Measurements from ENCODE around the gene GATA6.

Gene GATA6

DNA sequence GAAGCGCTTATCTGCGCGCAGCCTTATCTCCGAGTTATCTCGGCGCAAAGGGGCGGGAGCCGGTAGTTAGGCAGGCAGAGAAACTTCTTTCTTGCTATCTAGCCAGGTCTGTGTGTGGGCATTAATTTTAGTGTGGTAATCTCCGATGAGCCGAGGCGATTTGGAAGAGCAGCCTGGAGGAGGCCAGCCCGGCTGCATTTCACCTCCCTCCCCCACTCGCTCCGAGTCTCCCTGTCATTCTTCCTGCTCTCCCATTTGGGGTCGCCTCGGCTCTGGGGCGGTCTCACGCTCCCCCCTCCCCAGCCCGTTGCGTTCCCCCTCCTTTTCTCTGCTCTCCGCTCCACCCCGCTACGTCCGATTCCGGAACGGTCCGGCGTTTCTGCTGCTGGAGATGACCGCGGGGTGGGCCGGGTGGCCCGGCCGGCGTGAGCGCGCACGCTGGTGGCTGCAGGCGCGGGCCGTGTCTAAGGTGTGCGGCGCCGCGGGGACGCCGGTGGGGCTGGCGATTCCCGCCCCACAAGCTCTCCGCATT lies 566 bp downstream of the GATA6 start:
- TF ChIP-seq, protein P1, sequence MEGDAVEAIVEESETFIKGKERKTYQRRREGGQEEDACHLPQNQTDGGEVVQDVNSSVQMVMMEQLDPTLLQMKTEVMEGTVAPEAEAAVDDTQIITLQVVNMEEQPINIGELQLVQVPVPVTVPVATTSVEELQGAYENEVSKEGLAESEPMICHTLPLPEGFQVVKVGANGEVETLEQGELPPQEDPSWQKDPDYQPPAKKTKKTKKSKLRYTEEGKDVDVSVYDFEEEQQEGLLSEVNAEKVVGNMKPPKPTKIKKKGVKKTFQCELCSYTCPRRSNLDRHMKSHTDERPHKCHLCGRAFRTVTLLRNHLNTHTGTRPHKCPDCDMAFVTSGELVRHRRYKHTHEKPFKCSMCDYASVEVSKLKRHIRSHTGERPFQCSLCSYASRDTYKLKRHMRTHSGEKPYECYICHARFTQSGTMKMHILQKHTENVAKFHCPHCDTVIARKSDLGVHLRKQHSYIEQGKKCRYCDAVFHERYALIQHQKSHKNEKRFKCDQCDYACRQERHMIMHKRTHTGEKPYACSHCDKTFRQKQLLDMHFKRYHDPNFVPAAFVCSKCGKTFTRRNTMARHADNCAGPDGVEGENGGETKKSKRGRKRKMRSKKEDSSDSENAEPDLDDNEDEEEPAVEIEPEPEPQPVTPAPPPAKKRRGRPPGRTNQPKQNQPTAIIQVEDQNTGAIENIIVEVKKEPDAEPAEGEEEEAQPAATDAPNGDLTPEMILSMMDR (IDR thresholded peaks at IDR 0.05; ENCODE audit: extremely low read depth, insufficient read depth, missing control alignments), result no peak
- DNase-seq (ENCODE audit: low spot score), result peak; percentile 58
- in situ Hi-C loops (cut with MboI; ENCODE audit: low pct_unique_long_range_greater_than_20kb, low sequenced_read_pairs, unreplicated experiment), result no loop called here

DNA sequence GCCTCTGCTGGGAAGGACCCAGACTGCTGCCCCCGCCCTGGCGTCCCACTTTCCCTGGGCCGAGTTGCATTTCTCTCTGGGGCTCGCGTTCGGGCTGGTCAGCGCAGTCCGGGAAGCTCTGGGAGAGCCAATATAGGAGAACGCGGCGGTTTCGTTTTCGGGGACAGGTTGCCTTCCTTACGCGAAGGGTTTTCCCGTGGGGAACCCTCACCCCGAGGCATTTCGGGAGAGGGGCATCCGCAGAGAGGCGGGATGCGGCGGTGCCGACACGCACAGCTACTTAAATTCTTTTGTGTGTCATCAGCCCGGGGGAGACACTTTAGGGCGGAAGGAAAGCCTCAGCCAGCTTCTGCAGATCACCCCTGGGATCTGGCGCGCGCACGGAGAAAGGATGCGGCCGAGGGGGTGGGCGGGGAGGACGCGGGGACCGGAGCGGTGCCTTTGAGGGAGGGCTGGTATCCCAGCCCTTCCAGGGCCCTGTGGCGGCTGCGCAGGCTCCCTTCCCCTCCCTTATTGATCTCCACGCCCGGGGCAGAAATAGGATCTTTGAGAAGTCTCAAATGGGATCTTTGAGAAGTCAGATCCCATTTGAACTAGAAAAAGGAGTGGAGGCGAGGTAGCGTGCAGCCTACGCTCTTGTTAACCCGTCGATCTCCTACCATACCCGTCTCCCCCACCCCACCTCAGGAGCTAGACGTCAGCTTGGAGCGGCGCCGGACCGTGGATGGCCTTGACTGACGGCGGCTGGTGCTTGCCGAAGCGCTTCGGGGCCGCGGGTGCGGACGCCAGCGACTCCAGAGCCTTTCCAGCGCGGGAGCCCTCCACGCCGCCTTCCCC lies 1.2 kb downstream of the GATA6 start:
- in situ Hi-C loops (cut with MboI; ENCODE audit: low pct_unique_long_range_greater_than_20kb, low sequenced_read_pairs, unreplicated experiment), result no loop called here
- peak; percentile 43 for DNase-seq (ENCODE audit: low spot score)
- TF ChIP-seq, protein P1 (IDR thresholded peaks at IDR 0.05; ENCODE audit: extremely low read depth, insufficient read depth, missing control alignments), result no peak

DNA sequence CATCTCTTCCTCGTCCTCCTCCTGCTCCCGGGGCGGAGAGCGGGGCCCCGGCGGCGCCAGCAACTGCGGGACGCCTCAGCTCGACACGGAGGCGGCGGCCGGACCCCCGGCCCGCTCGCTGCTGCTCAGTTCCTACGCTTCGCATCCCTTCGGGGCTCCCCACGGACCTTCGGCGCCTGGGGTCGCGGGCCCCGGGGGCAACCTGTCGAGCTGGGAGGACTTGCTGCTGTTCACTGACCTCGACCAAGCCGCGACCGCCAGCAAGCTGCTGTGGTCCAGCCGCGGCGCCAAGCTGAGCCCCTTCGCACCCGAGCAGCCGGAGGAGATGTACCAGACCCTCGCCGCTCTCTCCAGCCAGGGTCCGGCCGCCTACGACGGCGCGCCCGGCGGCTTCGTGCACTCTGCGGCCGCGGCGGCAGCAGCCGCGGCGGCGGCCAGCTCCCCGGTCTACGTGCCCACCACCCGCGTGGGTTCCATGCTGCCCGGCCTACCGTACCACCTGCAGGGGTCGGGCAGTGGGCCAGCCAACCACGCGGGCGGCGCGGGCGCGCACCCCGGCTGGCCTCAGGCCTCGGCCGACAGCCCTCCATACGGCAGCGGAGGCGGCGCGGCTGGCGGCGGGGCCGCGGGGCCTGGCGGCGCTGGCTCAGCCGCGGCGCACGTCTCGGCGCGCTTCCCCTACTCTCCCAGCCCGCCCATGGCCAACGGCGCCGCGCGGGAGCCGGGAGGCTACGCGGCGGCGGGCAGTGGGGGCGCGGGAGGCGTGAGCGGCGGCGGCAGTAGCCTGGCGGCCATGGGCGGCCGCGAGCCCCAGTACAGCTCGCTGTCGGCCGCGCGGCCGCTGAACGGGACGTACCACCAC lies 2.1 kb downstream of the GATA6 start:
- no peak for DNase-seq (ENCODE audit: low spot score)
- TF ChIP-seq, protein P1 (IDR thresholded peaks at IDR 0.05; ENCODE audit: extremely low read depth, insufficient read depth, missing control alignments), result no peak
- in situ Hi-C loops (cut with MboI; ENCODE audit: low pct_unique_long_range_greater_than_20kb, low sequenced_read_pairs, unreplicated experiment), result no loop called here

DNA sequence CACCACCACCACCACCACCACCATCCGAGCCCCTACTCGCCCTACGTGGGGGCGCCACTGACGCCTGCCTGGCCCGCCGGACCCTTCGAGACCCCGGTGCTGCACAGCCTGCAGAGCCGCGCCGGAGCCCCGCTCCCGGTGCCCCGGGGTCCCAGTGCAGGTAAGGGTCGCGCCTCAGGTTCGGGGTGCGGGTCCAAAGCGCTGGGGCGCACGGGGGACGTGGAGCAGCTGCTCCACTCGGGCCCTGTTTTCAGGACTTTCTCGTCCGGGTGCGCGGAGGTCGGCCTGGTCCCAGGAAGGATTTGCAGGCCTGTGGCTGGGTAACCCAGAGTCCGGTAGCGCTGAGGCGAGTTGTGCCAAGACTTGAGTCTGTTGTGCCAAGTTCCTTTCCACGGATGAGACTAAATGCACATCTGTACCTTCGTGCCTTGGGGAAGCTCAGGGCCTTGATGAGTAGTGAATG lies 2.8 kb downstream of the GATA6 start:
- TF ChIP-seq, protein P1 (IDR thresholded peaks at IDR 0.05; ENCODE audit: extremely low read depth, insufficient read depth, missing control alignments), result no peak
- in situ Hi-C loops (cut with MboI; ENCODE audit: low pct_unique_long_range_greater_than_20kb, low sequenced_read_pairs, unreplicated experiment), result no loop called here
- no peak for DNase-seq (ENCODE audit: low spot score)

DNA sequence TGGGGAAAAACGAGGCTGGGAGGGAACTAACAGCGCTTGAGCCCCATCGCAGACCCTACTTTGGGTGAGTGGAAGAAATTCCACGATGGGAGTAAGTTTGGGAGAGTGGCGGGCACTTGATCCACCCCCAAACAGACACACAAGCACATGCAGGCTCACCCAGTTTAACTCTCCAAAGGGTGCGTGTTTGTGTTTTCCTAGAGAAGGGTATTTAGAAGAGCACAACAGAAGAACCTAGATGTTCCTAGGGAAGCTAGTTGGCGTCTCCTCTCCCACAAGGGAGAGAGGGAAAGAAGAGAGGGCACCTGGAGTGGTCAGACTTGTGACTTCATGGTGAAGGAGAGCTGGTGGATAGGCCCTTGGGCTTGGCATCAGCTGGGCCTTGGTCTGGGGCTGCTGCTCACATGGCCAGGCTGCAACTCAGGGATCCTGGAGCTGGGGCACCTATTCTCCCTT lies 3.2 kb downstream of the GATA6 start:
- DNase-seq (ENCODE audit: low spot score), result no peak
- in situ Hi-C loops (cut with MboI; ENCODE audit: low pct_unique_long_range_greater_than_20kb, low sequenced_read_pairs, unreplicated experiment), result no loop called here
- TF ChIP-seq, protein P1 (IDR thresholded peaks at IDR 0.05; ENCODE audit: extremely low read depth, insufficient read depth, missing control alignments), result no peak

DNA sequence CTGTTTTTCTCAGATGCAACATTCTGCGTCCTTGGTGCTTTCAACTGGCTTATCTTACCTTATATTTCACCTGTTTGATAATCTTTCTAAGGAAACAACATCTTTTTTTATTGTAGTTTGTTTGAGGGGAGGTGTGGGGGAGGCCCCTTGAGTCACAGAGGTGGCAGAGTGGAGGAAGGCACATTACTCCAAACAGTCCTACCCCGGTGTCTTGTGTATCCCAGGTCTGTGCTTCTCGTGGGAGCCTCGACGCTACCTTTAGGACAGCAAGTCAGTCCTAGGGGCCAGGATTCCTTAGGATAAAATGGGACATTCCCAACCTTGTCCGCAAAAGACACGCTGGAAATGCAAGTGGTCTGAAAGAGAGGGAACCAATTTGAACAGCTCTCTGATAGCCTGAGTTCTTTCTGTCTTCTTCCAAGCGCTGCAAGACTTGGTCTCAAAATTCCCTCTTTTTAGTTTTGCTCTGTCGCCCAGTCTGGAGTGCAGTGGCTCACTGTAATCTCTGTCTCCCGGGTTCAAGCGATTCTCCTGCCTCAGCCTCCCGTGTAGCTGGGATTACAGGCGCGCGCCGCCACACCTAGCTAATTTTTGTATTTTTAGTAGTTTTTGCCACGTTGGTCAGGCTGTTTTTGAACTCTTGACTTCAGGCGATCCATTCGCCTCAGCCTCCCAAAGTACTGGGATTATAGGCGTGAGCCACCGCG lies 4.0 kb downstream of the GATA6 start:
- TF ChIP-seq, protein P1 (IDR thresholded peaks at IDR 0.05; ENCODE audit: extremely low read depth, insufficient read depth, missing control alignments), result no peak
- DNase-seq (ENCODE audit: low spot score), result no peak
- in situ Hi-C loops (cut with MboI; ENCODE audit: low pct_unique_long_range_greater_than_20kb, low sequenced_read_pairs, unreplicated experiment), result no loop called here

Measured in GM13977 (cell line).